GM20000 (cell line): Measurements from ENCODE around the gene CDKAL1.

Experiments
- DNase-seq: peaks from one replicate; pipeline ENCODE4 v3.0.0; 2012; ENCODE audit warnings: low spot score
- CTCF ChIP-seq: IDR thresholded peaks from 2 replicates; pipeline ENCODE4 v1.5.1; 2012; ENCODE audit warnings: mild to moderate bottlenecking, control low read depth; ENCODE audit errors: extremely low read depth, missing control alignments

CDKAL1 gene

GRCh38 chr6:20732896-20733295 lies 198.6 kb downstream of the CDKAL1 start:
- no peak for TF ChIP-seq CTCF
- DNase-seq, result no peak

DNA sequence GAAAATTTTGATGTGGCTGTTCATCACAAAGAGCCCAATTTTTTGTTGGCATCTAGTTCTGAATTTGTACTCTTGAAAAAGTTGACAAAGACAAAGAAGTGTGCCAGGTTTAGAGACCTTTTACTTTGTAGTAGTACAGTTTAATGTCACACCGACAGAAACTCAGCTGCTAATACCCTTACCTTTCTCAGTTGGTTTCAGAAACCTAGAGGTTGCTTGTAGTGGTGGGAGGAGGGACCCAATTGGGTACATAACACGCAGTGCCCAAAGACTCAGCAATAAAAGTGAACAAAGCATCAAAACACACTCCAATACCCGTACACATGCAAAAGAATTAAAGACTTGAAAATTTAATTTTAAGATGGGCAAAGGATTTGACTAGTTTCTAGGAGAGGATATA lies 203.7 kb downstream of the CDKAL1 start:
- no peak for TF ChIP-seq CTCF

DNA sequence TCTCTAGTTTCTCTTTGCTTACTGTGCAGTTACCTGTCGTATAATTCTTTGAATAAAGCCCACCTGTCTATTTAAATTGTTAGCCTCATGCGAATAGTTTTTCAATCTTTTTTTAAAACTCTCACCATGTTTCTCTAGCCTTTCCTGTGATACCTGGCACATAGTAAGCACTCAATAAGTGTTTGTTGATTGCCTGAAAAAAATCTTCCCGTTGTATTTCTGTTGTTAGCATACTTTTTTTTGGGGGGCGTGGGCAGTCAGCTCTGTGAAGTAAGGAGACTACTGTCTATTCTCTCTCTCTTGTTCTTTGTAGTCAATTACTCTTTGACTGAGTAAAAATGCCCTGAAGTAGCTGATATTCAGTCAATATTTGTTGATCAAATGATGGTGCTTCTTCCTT lies 205.8 kb downstream of the CDKAL1 start:
- DNase-seq, result no peak
- no peak for TF ChIP-seq CTCF

More for the DNA sequence above, 203.7 kb downstream of the CDKAL1 start:
- no peak for DNase-seq

DNA sequence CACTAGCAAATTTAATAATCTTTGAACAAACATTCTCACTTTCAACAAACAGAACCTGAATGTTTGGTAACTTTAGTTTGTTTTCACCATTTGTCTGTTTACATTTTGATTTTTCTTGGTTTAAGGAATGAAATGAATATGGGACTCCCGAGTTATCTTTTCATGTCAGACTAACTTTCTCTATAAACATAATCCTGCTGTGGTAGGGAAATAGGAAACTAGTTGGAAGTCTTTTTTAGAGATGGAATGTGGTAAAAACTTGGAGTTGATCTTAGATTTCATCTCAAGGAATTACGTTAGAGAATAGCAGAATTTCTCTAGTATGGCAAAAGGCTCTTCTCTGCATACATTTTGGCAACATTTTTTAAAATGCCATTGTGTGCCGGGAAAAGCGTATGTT lies 206.5 kb downstream of the CDKAL1 start:
- no peak for DNase-seq
- TF ChIP-seq CTCF, result no peak

- no peak for TF ChIP-seq CTCF
Observed at GRCh38 chr6:20741490-20741889, 207.2 kb downstream of the CDKAL1 start.

DNA sequence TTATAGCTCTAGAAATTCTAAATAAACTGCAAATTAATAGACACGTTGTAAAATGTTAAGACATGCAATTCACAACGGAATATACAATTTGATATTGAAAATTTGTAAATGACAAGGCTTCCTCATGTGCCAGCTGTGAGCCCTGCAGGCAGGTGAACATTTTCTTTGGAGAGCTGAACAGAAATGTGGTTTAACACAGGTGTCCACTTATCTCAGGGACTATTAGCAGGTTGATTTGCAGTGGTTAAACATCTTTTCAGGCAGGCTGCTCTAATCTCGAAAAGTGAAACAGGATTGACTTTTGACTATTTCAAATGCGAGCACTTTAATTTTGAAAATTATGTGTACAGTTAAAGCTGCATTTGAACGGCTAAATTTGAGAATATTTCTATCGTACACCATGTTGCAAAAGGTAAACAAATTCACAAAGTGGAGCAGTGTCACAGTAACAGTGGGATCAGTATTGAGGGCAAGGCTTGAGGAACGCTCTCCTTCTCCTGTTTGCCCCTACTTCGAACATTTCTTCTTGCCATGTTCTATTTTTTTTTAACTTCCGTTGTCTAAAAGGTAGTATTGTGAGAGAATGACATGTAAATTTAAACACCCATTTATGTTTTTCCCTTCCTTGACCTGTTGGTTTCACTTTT lies 210.8 kb downstream of the CDKAL1 start:
- no peak for TF ChIP-seq CTCF
- DNase-seq, result no peak

More at GRCh38 chr6:20741490-20741889, 207.2 kb downstream of the CDKAL1 start:
- no peak for DNase-seq

DNA sequence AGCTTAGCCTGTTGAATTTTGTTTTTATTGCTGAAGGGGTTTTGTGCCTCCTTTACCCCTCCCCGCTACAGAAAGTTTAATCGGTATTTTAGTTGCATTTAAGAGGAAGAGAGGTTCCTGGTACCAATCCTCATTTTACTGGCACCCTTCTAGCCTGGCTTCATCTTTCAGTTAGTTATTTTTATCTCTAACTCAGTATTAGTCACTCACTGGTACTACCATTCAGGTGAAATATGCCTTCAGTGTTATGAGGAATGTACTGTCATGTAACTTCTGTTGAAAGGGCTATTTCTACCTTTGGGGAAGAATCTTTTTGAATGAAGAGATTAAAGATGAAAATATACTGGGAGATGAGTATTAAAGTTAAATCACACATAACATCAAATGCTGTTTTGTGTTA lies 211.8 kb downstream of the CDKAL1 start:
- TF ChIP-seq CTCF, result no peak
- no peak for DNase-seq
